HL-60/S4 (cell line): Measurements from ENCODE around the gene STH.

Experiments
- in situ Hi-C: fragments of 300-500 bp; cut with MboI; formaldehyde crosslinking; loops from 2 replicates; pipeline ENCODE4 v1.14.3; 2022; ENCODE audit warnings: low sequenced_read_pairs

STH gene

GRCh38 chr17:45983614-45984310 is 15.3 kb upstream of the STH start:
- in situ Hi-C loops: no loop called here

- in situ Hi-C loops: no loop called here
Measured at GRCh38 chr17:45984368-45984767, 14.7 kb upstream of the STH start.

GRCh38 chr17:45985447-45985846 is 13.6 kb upstream of the STH start:
- in situ Hi-C loops: no loop called here

GRCh38 chr17:45986056-45986455 is 13.0 kb upstream of the STH start:
- in situ Hi-C loops: no loop called here

- in situ Hi-C loops: no loop called here
Measured at GRCh38 chr17:45987706-45988105, 11.3 kb upstream of the STH start.

- in situ Hi-C loops: no loop called here
Measured at GRCh38 chr17:45989759-45990158, 9.3 kb upstream of the STH start.

- in situ Hi-C loops: no loop called here
Measured at GRCh38 chr17:45990886-45991285, 8.2 kb upstream of the STH start.

GRCh38 chr17:45991341-45991740 is 7.7 kb upstream of the STH start:
- in situ Hi-C loops: no loop called here

GRCh38 chr17:45992175-45992574 is 6.9 kb upstream of the STH start:
- in situ Hi-C loops: no loop called here

GRCh38 chr17:45992904-45993303 is 6.1 kb upstream of the STH start:
- in situ Hi-C loops: no loop called here

GRCh38 chr17:45993962-45994627 is 5.0 kb upstream of the STH start:
- in situ Hi-C loops: no loop called here

- in situ Hi-C loops: no loop called here
Measured at GRCh38 chr17:45994987-45995386, 4.1 kb upstream of the STH start.

GRCh38 chr17:45995627-45996270 is 3.3 kb upstream of the STH start:
- in situ Hi-C loops: no loop called here

GRCh38 chr17:45996282-45996937 is 2.6 kb upstream of the STH start:
- in situ Hi-C loops: no loop called here

GRCh38 chr17:45997166-45997565 is 1.9 kb upstream of the STH start:
- in situ Hi-C loops: no loop called here

GRCh38 chr17:45997624-45998023 is 1.4 kb upstream of the STH start:
- in situ Hi-C loops: no loop called here

- in situ Hi-C loops: no loop called here
Measured at GRCh38 chr17:45999900-46000290, 845 bp downstream of the STH start.

GRCh38 chr17:46000292-46000691 is 1.2 kb downstream of the STH start:
- in situ Hi-C loops: no loop called here

- in situ Hi-C loops: no loop called here
Measured at GRCh38 chr17:46000757-46001156, 1.7 kb downstream of the STH start.

GRCh38 chr17:46001390-46002310 is 2.6 kb downstream of the STH start:
- in situ Hi-C loops: no loop called here
